Activated CD8-positive, alpha-beta memory T cell treated with anti-CD3 and anti-CD28 coated beads for 1 hour (primary cell): ENCODE measurements around the gene DLGAP1.

Source experiments
- DNase-seq, 2 donors: peaks; one replicate each; pipeline ENCODE4 v3.0.0-alpha.2; 2020; ENCODE audit warnings: low read depth in 1 of 2; ENCODE audit errors: extremely low read depth in 1 of 2

Gene DLGAP1

DNA sequence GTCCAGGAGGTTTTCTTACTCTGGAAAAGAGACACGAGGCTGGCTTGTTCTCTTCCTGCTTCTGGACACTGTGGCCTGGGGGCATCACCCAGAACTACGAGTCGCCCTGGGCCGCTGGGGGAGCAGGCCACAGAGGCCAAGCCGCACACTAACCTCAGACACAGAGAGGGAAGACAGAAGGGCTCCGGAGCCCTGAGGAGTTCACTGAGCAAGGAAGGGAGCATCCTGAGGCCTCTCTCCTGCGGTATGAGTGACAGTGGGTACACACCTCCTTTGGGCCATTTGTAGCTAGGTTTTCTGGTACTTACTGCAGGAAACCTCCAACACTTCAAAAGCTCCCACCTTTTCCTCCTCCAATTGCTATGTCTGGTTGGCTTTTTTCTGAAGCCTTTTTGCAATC lies 494.1 kb downstream of the DLGAP1 start:
- DNase-seq, result no peak

GRCh38 chr18:3960142-3960541 lies 495.0 kb downstream of the DLGAP1 start:
- DNase-seq, result no peak

DNA sequence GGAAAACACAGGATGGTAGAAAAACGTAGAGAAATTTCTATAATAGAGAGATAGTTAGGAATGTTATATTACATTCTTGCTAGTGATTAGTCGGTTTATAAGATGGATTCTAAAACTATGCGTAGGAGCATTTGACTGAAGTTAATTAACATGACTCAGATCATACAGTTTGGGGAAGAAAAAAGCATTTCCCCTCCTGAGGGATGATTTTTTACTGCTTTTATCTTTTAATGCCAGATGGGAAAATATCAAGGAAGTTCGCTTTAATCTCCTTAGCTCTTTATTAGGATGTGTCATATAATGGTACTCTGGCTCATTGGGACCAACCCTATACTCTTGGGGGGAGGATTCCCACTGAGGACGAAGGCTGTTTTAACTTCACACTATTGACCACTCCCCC lies 503.1 kb downstream of the DLGAP1 start:
- no peak for DNase-seq

DNA sequence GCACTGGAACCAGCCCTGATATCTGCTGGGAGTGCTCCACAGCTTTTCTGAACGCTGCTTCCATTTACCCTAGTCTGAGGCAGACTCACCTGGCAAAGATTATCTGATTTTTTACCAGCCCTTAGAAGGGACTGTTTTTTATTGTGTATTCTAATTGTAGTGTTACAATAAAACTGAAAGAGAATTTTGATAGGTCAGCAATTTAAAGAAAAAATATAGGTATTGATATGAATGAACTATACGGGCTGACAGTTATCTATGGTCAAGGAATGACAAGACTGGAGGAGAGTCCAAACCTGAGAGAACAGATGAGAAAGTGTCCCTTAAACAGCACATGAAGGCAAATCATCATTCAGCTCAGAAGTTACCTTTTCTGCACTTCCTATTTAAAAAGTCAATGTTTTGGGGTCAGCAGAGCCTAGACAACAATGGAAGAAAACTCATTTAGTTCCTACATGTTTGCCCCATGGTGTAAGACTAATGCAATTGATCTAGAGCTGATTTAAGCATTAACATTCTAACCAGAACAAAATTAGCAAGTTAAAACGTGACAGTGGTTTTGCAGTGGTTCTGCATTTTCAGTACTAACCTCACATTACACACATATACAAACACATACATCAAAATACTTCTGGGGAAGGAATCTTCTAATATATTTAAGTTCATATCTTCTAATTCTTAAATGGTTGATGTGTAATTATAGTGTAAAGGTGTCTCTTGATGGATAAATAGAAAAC lies 504.3 kb downstream of the DLGAP1 start:
- no peak for DNase-seq

DNA sequence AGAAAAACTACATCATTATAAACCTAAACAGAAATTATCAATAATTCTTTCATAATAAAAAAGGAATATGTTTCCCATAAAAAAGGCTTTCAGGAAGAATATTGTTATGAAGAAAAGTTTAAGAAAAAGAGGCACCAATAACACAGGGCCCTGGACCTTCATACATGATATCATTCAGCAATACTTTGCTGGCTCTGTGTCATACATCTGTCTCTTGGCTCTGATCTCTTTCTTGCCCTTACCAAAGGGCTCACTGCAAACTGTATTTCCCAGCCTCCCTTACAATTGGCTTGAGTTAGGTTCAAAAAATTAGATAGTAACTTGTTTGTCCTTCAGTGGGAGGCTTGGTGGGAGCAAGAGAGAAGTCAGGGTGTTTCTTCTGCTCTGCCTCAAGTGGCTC lies 506.1 kb downstream of the DLGAP1 start:
- DNase-seq, result no peak

DNA sequence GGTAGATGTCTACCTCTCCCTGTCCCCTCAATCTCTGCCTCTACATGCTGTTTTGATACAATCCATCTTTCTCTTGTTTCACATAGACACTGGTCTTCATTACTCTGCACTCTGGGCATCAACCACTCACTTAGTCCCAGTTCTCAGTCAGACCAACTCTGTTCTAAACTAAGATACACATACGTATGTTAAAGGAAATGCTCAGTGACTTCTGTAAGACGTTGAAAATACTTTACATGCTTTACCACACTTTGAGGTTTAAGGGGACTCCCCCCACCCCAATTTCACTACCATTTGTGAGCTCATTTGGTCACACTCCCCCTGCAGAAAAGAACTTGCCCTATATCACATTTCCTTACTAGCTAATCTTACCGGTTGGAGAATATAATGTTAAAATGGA lies 507.7 kb downstream of the DLGAP1 start:
- no peak for DNase-seq

GRCh38 chr18:3935305-3935704 lies 519.8 kb downstream of the DLGAP1 start:
- DNase-seq, result no peak

GRCh38 chr18:3932276-3932675 lies 522.8 kb downstream of the DLGAP1 start:
- DNase-seq, result no peak

DNA sequence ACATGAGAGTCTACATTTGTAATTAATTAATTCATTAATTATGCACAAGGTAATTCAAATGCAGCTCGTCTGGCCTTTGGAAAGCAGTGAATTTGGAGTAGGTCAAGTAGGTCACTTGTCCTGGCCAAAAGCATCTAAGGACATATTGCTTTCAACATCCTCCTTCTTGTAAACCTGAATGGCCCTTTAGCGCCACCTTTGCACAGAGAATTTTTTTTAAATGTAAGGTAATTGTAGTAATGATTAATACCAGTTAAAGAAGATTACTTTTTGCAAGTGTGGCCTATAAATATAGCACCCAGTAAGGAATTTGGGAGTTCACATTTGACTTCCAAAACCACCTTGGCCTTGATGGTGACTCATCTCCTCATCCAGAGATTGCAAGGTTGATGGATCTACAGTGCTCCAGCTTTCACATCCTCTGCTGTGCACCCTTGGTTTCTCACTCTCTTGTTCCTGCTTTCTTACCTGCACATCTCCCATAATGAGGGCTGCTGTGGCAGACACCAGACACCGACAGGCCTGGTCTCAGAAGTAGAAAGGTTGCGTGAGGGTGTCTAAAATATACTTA lies 523.5 kb downstream of the DLGAP1 start:
- no peak for DNase-seq

DNA sequence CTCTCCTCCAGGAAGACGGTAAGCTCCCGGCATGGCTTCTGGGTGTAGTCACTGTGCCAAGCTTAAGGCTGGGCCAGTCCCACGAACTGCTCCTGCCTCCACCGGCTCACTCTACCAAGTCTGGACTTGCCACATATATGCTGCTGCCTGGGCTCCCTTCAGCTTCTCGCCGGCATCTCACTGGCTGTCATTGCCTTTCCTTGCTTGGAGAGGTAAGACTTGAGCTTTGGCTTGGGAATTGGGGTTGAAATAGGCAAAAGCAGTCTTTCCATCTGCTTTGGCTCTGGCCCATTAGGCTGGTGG lies 524.1 kb downstream of the DLGAP1 start:
- no peak for DNase-seq

- no peak for DNase-seq
These were observed 524.7 kb downstream of the DLGAP1 start for GRCh38 chr18:3930126-3931012.

- no peak for DNase-seq
These were observed 530.7 kb downstream of the DLGAP1 start for GRCh38 chr18:3924455-3924854.

- no peak for DNase-seq
These were observed 531.4 kb downstream of the DLGAP1 start for GRCh38 chr18:3923750-3924149.

- no peak for DNase-seq
These were observed 533.3 kb downstream of the DLGAP1 start for GRCh38 chr18:3921826-3922225.

GRCh38 chr18:3920832-3921231 lies 534.3 kb downstream of the DLGAP1 start:
- no peak for DNase-seq

DNA sequence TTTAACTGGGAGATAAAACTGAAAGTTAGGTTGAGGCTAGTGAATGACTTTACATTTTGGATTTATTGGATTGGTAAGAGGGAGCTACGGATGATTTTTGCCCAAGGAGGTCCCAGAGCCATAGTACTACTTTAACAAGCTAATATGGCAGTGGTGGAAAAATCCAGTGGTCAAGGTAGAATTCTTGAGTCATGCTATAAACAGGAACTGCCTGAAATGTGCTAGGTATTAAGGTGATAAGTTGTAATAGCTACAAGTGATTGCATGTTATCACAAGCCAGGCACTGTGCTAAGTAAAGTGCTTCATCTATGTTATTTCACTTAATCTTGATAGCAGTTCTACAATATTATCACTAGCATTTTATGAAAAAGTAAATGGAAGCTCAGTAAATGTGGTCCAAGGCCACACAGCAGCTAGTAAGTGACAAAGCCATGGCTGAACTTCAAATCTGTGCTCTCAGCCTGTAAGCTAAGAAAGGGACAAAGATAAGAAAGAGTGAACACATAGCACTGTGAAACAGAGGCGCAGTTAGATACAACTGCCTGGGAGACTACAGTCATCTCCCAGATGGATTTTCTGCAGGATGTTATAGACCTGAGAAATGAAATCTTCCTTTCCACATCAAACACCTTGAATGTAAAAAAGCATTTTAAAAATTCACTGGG lies 535.6 kb downstream of the DLGAP1 start:
- no peak for DNase-seq

GRCh38 chr18:3916082-3916481 lies 539.0 kb downstream of the DLGAP1 start:
- no peak for DNase-seq

- no peak for DNase-seq
These were observed 540.1 kb downstream of the DLGAP1 start for GRCh38 chr18:3914833-3915610.

DNA sequence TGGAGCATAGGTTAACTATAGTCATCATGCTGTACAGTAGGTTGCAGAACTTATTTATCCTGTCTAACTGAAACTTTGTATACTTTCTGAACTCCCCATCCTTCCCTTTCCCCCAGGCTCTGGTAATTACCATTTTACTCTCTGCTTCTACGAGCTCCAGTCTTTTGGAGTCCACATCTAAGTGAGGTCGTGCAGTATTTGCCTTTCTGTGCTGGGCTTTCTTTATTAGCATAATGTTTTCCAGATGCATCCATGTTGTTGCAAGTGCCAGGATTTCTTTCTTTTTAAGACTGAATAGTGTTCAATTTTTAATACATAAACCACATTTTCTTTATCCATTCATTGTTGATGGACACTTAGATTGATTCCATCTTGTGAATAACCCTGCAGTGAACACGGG lies 541.0 kb downstream of the DLGAP1 start:
- no peak for DNase-seq

DNA sequence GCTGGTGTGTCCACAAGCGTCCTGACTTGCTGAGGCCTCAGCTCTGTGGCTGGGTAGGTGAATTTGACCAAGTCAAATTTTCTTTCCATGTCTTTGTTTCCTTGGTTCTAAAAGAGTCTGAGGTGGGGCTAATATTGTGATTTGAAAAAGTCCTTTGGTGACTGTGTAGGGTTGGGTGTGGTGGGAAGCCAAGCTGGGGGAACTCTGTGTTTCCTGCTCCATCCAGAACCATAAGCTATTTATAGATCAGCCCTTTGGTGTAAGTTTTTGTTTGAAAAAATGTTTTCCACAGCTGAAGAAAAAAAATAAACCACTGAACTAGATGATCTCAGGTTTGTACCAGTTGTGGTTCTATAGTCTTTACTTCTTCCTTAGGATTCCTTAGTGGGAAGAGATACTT lies 542.4 kb downstream of the DLGAP1 start:
- DNase-seq, result no peak

DNA sequence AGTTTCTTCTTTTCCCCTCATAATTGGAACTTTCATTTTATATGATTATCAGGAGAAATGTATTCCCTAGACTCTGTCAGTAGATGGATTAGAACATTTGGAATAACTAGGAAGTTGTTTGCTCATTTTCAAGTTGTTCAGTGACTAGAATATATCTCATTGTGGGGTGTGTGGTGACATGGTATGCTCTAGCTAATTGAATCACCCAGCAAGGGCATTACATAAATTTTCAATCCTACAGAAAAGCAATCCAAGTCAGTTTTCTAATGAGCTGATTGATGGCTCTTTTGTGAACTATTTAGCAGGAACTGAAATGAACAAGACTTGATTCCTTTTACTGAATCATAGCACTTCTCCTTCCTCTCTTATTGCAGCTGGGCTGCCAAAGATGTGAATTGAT lies 543.7 kb downstream of the DLGAP1 start:
- DNase-seq, result no peak
